Measurements from ENCODE around the gene MAP3K4.
A peak's percentile ranks its signal among the peaks of the same experiment; 100 is the strongest.
"Not testable (repeated sequence)": the region's sequence is repeated elsewhere in the genome, so short reads cannot be mapped to it uniquely, and the experiment has no call there.

The MAP3K4 gene

DNA sequence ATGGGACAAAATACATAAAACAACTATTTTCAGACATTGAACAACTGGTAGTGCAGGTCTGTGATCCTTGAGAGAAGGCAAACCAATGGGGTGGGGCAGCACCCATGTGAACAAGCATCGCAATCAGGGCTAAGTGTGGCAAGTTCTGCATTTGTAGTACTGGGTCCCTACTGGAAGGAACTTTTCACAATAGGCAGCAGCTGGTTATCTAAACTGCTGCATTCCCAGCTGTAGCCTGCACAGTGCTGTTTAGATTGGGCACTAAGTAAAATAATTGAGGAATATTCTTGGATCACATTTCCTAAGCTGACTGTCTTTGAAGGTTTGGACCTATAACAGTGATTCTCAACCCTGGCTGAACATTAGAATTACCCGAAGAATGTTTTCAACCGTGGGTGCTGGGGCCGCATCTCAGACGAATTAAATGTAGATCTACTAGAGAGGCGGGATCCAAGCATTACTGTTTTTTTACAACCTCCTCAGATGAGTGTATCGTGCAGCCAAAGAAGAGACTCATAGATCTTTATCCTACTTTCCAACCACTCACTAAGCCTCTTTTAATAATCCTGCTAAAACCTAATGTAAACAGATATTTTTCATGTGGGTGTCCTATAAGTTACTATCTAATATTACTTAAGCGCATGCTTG, 12.4 kb upstream of the MAP3K4 start:
- Mint-ChIP-seq H3K4me1 (ENCODE audit: low read depth) (no peaks in the 10 kb centered on the region), H3K36me3 (ENCODE audit: low read depth) (peaks cover 2% of the 10 kb centered on the region), H3K4me3 (no peak overlapping the region), H3K27me3 (ENCODE audit: low read depth) (peaks cover 7% of the 10 kb centered on the region), H3K27ac (no peak overlapping the region), H3K9me3 (peaks cover 10% of the 10 kb centered on the region)

GRCh38 chr6:160983377-160983948, 8.1 kb upstream of the MAP3K4 start:
- H3K9me3 Mint-ChIP-seq = peaks cover 14% of the 10 kb centered on the region
- not testable (repeated sequence) for H3K27ac Mint-ChIP-seq; H3K4me1 Mint-ChIP-seq (ENCODE audit: low read depth); H3K4me3 Mint-ChIP-seq; H3K36me3 Mint-ChIP-seq (ENCODE audit: low read depth)
- H3K27me3 Mint-ChIP-seq (ENCODE audit: low read depth) = peaks cover 21% of the 10 kb centered on the region

DNA sequence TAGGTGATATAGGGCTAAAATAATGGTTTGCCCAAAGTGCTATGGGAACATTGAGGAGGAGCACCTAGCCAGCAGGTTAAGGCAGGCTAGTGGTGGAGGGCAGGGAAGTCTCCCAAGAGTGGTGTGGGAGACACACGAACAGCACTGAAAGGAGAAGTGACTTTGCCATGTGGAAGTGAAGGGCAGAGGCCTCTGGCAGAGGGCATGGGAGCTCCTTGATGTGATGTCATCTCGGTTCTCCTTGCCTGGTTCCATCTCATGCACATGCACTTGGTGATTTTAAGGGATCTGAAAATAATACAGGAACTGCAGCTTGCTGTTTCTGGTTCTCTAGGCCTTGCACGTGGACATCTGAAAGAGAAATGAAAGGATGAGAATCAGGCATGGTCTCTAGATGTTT, 4.7 kb upstream of the MAP3K4 start:
- H3K4me3 Mint-ChIP-seq = no peak overlapping the region
- H3K36me3 Mint-ChIP-seq (ENCODE audit: low read depth) = peaks cover 3% of the 10 kb centered on the region
- H3K9me3 Mint-ChIP-seq = peaks cover 14% of the 10 kb centered on the region
- H3K4me1 Mint-ChIP-seq (ENCODE audit: low read depth) = peaks cover 2% of the 10 kb centered on the region
- H3K27ac Mint-ChIP-seq = no peak overlapping the region
- peaks cover 35% of the 10 kb centered on the region for H3K27me3 Mint-ChIP-seq (ENCODE audit: low read depth)

DNA sequence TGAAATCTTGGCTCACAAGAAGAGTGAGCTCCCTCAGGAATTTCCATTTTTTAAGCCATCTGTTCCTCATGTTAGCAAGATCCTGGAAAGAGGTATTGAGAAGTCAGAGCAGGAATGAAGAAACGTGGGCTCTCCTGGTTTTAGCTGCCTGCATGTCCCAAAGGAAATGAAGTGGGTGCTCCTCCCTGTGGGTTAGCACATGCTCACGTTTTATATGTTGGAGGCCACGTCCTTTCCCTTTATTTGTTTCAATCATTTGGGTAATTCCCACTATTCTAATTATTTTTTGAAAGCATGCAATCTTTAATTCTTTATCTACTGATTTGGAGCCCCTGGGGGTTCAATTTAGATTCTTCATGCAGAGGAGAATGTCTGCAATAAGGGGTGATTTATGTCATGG, 4.3 kb upstream of the MAP3K4 start:
- Mint-ChIP-seq H3K4me1 (ENCODE audit: low read depth) (peaks cover 2% of the 10 kb centered on the region), H3K27me3 (ENCODE audit: low read depth) (peaks cover 35% of the 10 kb centered on the region), H3K9me3 (peaks cover 14% of the 10 kb centered on the region), H3K27ac (no peak overlapping the region), H3K36me3 (ENCODE audit: low read depth) (peaks cover 3% of the 10 kb centered on the region), H3K4me3 (no peak overlapping the region)

GRCh38 chr6:160990847-160991405, 643 bp upstream of the MAP3K4 start:
- Mint-ChIP-seq H3K9me3 (no peaks in the 10 kb centered on the region), H3K27ac (no peak overlapping the region), H3K4me1 (ENCODE audit: low read depth) (peaks cover 18% of the 10 kb centered on the region), H3K4me3 (peak overlapping the region; percentile 71), H3K36me3 (ENCODE audit: low read depth) (peaks cover 5% of the 10 kb centered on the region), H3K27me3 (ENCODE audit: low read depth) (peaks cover 32% of the 10 kb centered on the region)

- Mint-ChIP-seq H3K27ac (peak overlapping the region; percentile 95), H3K36me3 (ENCODE audit: low read depth) (peaks cover 5% of the 10 kb centered on the region), H3K4me1 (ENCODE audit: low read depth) (peaks cover 18% of the 10 kb centered on the region), H3K4me3 (peak overlapping the region; percentile 98), H3K27me3 (ENCODE audit: low read depth) (peaks cover 26% of the 10 kb centered on the region), H3K9me3 (no peaks in the 10 kb centered on the region)
Observed at GRCh38 chr6:160992061-160992979, 751 bp downstream of the MAP3K4 start.

GRCh38 chr6:160992980-160993314, 1.4 kb downstream of the MAP3K4 start:
- H3K4me3 Mint-ChIP-seq = peak overlapping the region; percentile 98
- H3K9me3 Mint-ChIP-seq = no peaks in the 10 kb centered on the region
- peaks cover 21% of the 10 kb centered on the region for H3K27me3 Mint-ChIP-seq (ENCODE audit: low read depth)
- H3K4me1 Mint-ChIP-seq (ENCODE audit: low read depth) = peaks cover 18% of the 10 kb centered on the region
- H3K27ac Mint-ChIP-seq = peak overlapping the region; percentile 95
- H3K36me3 Mint-ChIP-seq (ENCODE audit: low read depth) = peaks cover 5% of the 10 kb centered on the region

GRCh38 chr6:160995271-160995670, 3.7 kb downstream of the MAP3K4 start:
- H3K27me3 Mint-ChIP-seq (ENCODE audit: low read depth) = peaks cover 7% of the 10 kb centered on the region
- no peaks in the 10 kb centered on the region for H3K9me3 Mint-ChIP-seq
- H3K36me3 Mint-ChIP-seq (ENCODE audit: low read depth) = peaks cover 5% of the 10 kb centered on the region
- no peak overlapping the region for H3K4me3 Mint-ChIP-seq
- H3K27ac Mint-ChIP-seq = no peak overlapping the region
- H3K4me1 Mint-ChIP-seq (ENCODE audit: low read depth) = peaks cover 18% of the 10 kb centered on the region

DNA sequence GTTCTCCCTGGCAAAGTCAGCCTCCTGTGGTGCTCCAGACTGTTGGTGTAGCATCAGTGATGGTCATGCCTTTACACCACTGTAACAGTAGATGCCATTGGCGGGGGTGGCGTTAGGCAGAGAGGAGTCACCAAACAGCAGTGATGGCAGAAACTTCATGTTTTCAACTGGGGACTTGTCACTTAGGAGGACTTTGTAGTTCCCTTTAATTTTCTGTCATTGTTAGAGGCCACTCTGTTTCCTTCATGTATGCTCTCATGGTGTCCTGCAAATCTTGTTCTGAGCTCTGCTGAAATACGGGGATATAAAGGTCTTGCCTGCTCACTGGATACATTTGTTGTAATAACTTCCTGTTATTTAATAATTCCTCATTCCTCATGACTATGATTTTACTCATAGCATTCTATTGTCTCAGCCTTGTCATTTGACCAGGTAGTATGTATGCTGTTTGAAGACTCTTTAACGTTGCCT, 4.6 kb downstream of the MAP3K4 start:
- H3K27me3 Mint-ChIP-seq (ENCODE audit: low read depth) = peaks cover under 1% of the 10 kb centered on the region
- no peak overlapping the region for H3K27ac Mint-ChIP-seq
- no peaks in the 10 kb centered on the region for H3K9me3 Mint-ChIP-seq
- peaks cover 5% of the 10 kb centered on the region for H3K36me3 Mint-ChIP-seq (ENCODE audit: low read depth)
- H3K4me1 Mint-ChIP-seq (ENCODE audit: low read depth) = peaks cover 16% of the 10 kb centered on the region
- H3K4me3 Mint-ChIP-seq = no peak overlapping the region

DNA sequence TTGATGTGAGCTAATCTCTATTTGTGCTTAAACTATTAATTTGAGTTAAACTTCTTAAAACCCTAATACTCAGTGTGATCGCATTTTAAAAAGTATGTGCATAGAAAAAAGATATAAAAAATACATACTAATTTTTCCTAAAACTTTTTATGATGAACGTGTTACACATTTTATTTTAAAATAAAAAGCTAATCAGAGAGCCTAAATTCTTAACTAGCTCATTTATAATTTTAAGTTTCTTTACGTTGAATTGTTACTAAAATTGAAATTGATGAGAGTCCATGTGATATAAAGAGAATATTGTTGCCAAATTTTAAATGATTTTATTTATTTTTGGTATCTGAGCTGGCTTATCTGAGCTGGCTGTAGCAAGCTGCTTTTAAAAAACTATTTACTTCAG, 6.6 kb downstream of the MAP3K4 start:
- Mint-ChIP-seq H3K36me3 (ENCODE audit: low read depth) (peaks cover 2% of the 10 kb centered on the region), H3K4me1 (ENCODE audit: low read depth) (peaks cover 7% of the 10 kb centered on the region), H3K27me3 (ENCODE audit: low read depth) (no peaks in the 10 kb centered on the region), H3K4me3 (no peak overlapping the region), H3K9me3 (no peaks in the 10 kb centered on the region), H3K27ac (no peak overlapping the region)

GRCh38 chr6:160998766-160999165, 7.2 kb downstream of the MAP3K4 start:
- peaks cover 4% of the 10 kb centered on the region for H3K4me1 Mint-ChIP-seq (ENCODE audit: low read depth)
- no peak overlapping the region for H3K27ac Mint-ChIP-seq
- no peak overlapping the region for H3K4me3 Mint-ChIP-seq
- H3K9me3 Mint-ChIP-seq = no peaks in the 10 kb centered on the region
- no peaks in the 10 kb centered on the region for H3K27me3 Mint-ChIP-seq (ENCODE audit: low read depth)
- H3K36me3 Mint-ChIP-seq (ENCODE audit: low read depth) = peaks cover 2% of the 10 kb centered on the region

- Mint-ChIP-seq H3K36me3 (ENCODE audit: low read depth) (no peaks in the 10 kb centered on the region), H3K27ac (no peak overlapping the region), H3K4me3 (no peak overlapping the region), H3K4me1 (ENCODE audit: low read depth) (no peaks in the 10 kb centered on the region), H3K27me3 (ENCODE audit: low read depth) (no peaks in the 10 kb centered on the region), H3K9me3 (no peaks in the 10 kb centered on the region)
Observed at GRCh38 chr6:160999516-160999915, 7.9 kb downstream of the MAP3K4 start.

DNA sequence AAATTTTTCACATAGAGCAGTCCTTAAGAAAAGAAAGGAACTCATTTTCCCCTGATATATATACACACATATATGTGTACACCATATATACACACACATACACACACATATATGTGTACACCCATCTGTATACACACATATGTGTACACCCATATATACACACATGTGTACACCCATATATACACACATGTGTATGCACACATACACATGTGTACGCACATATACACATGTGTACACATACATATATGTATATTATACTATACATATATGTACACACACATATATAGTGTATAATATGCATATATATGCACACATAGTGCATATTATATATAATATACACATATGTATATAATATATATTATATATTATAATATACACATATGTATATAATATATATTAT, 9.1 kb downstream of the MAP3K4 start:
- Mint-ChIP-seq H3K27ac (no peak overlapping the region), H3K36me3 (ENCODE audit: low read depth) (no peaks in the 10 kb centered on the region), H3K4me3 (no peak overlapping the region), H3K4me1 (ENCODE audit: low read depth) (no peaks in the 10 kb centered on the region), H3K9me3 (no peaks in the 10 kb centered on the region), H3K27me3 (ENCODE audit: low read depth) (no peaks in the 10 kb centered on the region)

GRCh38 chr6:161001421-161001820, 9.9 kb downstream of the MAP3K4 start:
- no peak overlapping the region for H3K4me3 Mint-ChIP-seq
- no peaks in the 10 kb centered on the region for H3K27me3 Mint-ChIP-seq (ENCODE audit: low read depth)
- H3K4me1 Mint-ChIP-seq (ENCODE audit: low read depth) = no peaks in the 10 kb centered on the region
- H3K36me3 Mint-ChIP-seq (ENCODE audit: low read depth) = no peaks in the 10 kb centered on the region
- no peak overlapping the region for H3K27ac Mint-ChIP-seq
- no peaks in the 10 kb centered on the region for H3K9me3 Mint-ChIP-seq

Measured in T-helper 1 cell treated with Interleukin-12 subunit alpha and Interleukin-12 subunit beta and Interleukin-4 antibody, amounts not matched to agents 30 μg/mL and 1 μg/mL, for 36 hours (primary cell).